Activated T-cell treated with anti-CD3 and anti-CD28 coated beads for 1 hour (primary cell): ENCODE measurements around the gene HTT.

Source experiments
- DNase-seq: peaks from one replicate; pipeline ENCODE4 v3.0.0-alpha.2; 2020; ENCODE audit warnings: low read depth

The HTT gene

DNA sequence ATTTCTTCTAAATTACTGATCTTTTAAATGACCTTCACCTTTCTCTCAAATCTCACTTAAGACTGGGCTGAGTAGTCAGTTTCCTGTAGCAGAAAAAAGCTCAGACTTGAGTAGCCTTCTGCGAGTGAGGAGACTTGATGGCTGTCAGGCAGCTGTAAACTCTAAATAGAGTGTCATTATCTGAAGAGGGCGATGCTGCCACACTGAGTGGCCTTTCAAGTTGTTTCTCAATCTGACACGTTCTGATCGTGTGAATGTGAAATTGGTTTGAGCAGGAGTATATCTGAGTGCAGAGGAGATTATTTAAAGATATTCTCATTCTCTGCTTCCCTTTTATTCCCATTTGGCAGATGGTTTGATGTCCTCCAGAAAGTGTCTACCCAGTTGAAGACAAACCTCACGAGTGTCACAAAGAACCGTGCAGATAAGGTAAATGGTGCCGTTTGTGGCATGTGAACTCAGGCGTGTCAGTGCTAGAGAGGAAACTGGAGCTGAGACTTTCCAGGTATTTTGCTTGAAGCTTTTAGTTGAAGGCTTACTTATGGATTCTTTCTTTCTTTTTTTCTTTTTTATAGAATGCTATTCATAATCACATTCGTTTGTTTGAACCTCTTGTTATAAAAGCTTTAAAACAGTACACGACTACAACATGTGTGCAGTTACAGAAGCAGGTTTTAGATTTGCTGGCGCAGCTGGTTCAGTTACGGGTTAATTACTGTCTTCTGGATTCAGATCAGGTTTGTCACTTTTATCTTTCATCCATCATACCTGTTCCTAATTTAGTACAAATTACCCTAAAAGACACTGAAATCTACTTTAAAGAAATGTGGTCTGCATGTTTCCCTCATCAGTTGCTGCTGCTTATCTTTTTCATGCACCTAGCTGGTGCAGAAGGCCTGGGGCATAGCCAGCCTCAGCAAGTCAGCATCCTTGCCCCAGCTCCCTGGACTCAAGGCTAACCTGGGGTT is 100.2 kb downstream of the HTT start:
- DNase-seq = no peak

GRCh38 chr4:3176367-3177229 is 102.1 kb downstream of the HTT start:
- DNase-seq = no peak

GRCh38 chr4:3177426-3177825 is 102.9 kb downstream of the HTT start:
- DNase-seq = no peak

- no peak for DNase-seq
Observed at GRCh38 chr4:3177905-3178304, 103.4 kb downstream of the HTT start.

GRCh38 chr4:3178351-3178750 is 103.9 kb downstream of the HTT start:
- no peak for DNase-seq

GRCh38 chr4:3179126-3179706 is 104.7 kb downstream of the HTT start:
- no peak for DNase-seq

GRCh38 chr4:3183008-3183407 is 108.5 kb downstream of the HTT start:
- DNase-seq = no peak

DNA sequence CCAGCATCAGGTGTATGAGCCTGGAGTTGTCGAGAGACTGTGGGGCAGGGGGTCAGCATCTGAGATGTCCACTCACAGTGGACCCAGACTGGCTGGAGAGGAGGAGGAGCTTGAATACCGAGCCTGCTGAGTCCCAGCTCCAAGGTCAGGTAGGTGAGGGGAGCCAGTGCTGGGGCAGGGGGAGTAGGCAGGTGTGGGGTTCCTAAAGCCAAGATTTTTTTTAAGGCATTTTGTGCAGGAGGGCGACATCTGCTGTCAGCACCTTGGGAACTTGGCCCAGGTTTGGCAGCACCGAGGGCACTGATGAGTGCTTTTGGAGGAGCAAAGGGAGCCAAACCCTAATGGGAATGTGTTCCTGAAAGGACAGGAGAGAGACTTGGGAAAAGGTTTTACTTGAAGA is 110.2 kb downstream of the HTT start:
- DNase-seq = no peak

DNA sequence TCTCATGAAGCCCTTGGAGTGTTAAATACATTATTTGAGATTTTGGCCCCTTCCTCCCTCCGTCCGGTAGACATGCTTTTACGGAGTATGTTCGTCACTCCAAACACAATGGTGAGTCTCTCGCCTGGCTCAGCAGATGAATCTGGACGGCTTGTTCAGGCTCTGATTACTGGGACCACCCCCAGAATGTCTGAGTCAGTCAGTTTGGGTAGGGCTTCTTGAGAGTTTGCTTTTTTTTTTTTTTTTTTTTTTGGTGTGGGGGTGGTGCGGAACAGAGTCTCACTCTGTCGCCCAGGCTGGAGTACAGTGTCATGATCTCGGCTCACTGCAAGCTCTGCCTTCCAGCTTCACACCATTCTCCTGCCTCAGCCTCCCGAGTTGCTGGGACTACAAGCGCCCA is 112.1 kb downstream of the HTT start:
- no peak for DNase-seq

DNA sequence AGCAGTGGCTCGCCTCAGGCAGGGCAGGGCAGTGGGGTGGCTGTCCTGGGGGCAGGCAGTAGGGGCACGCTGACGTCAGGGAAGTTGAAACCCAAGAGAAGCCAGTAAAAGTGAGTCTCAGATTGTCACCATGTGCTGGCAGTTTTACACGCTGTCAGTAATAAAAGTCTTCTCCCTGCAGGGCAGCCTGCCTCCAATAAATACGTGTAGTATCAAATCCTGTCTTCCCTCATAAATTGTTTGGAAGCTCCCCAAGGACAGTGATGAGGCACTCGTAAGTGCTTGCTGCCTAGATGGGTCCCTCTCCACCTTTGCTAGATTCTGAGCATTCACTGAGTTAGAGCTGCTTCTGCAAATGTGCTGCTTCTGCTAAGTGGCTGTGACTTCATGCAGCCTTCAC is 113.6 kb downstream of the HTT start:
- DNase-seq = no peak

DNA sequence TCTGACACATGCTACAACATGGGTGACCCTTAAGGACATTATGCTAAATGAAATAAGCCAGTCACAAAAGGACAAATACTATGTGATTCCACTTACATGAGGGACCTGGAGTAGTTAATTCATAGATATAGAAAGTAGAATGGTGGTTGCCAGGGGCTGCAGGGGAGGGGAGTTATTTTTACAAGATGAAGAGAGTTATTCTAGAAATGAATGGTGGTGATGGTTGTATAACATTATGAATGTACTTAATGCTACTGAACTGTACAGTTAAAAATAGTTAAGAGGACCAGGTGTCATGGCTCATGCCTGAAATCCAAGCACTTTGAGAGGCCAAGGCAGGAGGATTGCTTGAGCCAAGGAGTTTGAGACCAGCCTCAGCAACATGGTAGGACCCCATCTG is 115.0 kb downstream of the HTT start:
- DNase-seq = no peak

- DNase-seq = no peak
Observed at GRCh38 chr4:3190549-3190948, 116.1 kb downstream of the HTT start.

GRCh38 chr4:3192188-3192587 is 117.7 kb downstream of the HTT start:
- no peak for DNase-seq

GRCh38 chr4:3192827-3193226 is 118.3 kb downstream of the HTT start:
- DNase-seq = no peak

DNA sequence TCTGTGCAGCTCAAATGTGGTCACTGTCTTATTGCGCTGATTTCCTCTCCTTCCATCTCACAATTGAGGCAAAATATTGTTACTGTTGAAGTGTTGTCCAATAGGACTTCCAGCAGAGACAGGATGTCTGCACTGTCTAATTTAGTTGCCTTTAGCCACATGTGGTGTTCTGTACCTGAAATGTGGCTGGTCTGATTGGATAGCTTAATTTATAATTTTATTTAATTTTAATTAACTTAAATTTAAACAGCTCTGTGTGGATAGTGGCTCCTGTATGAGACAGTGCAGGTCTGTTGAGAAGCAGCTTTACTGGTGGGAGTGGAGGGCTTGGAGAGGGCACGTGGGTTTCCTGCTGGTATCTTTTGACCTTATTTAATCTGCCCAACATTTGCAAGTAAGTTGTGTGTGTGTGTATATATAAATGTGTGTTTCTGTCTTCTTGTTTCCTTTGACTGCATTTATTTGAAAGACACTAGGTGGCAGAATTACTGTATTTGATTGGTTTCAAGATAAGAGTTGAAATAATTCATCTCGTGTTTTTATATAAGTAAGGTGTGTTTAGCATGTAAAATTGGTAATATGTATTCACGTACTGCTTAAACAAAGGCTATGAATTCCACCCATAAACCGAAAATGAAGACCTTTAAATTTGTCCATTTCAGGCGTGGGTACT is 119.2 kb downstream of the HTT start:
- DNase-seq = no peak

DNA sequence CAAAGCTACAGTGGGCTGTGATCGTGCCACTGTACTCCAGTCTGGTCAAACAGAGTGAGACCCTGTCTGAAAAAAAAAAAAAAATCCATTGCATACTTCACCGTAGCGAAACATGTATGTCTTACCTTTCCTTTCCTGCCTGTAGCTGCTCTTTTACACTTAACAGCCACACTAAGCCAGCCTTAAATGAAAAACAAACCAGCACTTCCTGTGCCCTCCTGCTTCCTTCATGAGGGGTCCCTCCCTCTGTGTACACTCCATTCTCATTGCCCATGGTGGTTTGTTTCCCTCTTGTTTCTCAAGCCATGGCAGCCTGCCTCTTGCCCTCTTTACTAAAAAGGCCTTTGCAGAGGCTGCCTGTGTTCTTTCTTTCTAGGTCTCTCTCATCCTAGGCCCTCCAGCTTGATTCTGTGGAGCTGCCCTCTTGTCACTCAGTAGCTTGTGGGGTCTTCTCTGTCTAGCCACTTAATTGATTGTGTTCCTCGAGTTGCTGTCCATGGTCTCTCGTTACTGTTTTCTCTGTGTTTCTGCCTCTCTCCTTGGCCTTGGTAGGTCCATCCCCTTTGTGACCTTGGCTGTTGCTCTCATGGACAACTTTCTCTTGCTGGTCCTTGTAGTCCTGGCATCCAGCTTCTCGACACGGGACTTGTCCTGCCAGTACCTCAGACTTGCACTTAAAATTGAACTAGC is 122.3 kb downstream of the HTT start:
- no peak for DNase-seq

DNA sequence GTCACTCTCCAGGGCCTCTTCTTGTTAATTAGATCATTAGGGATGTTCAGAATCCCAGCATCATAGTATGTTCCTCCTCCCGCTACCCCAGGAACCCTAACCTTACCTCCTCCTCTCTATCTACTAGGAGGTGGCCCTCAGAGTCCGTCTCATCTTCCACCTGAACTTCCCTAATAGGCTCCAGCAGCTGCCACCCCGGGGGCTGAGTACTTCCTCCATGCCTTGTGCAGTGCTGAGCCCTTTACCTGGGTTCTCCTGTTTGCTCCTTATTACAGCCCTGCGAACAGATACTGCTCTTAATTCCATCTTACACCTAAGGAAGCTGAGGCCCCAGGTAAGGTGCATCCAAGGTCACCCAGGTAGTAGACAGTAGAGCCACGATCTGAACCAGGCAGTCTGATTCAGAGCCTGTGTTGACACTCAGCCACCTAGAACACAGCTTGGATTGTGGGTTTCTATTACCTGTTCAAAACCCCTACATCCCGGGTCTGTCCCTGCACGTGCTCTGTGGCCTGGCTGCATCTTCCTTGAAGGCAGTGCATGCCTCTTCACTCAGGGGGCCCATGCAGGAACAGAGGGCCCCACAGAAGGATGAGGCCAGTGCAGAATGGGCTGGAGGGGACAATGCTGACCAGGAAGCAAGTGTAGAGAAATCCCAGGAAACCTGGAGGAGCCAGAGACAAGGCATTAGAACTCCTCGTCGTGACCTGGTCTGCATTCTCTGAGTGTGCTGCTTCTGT is 123.1 kb downstream of the HTT start:
- no peak for DNase-seq

DNA sequence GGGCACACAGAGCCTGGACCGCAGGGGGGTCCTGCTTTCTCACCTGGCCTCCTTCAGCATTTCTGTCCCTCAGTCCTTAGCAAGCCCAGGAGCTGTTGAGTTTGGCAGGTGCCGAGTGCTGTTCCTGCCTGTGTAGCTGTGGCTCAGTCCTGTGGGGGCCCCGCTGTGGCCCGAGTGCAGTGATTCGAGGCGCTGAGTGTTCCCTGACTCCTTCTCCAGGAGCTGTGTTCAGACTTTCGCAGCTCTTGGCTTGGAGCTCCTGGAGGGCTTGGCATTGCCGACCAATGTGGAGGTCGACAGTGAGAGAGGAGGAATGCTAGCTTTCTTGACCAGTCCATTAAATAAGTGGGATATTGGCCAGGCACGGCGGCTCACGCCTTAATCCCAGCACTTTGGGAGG is 124.4 kb downstream of the HTT start:
- no peak for DNase-seq

GRCh38 chr4:3199653-3200422 is 125.4 kb downstream of the HTT start:
- DNase-seq = no peak
